ENCODE measurements around the gene POR.

Gene POR

DNA sequence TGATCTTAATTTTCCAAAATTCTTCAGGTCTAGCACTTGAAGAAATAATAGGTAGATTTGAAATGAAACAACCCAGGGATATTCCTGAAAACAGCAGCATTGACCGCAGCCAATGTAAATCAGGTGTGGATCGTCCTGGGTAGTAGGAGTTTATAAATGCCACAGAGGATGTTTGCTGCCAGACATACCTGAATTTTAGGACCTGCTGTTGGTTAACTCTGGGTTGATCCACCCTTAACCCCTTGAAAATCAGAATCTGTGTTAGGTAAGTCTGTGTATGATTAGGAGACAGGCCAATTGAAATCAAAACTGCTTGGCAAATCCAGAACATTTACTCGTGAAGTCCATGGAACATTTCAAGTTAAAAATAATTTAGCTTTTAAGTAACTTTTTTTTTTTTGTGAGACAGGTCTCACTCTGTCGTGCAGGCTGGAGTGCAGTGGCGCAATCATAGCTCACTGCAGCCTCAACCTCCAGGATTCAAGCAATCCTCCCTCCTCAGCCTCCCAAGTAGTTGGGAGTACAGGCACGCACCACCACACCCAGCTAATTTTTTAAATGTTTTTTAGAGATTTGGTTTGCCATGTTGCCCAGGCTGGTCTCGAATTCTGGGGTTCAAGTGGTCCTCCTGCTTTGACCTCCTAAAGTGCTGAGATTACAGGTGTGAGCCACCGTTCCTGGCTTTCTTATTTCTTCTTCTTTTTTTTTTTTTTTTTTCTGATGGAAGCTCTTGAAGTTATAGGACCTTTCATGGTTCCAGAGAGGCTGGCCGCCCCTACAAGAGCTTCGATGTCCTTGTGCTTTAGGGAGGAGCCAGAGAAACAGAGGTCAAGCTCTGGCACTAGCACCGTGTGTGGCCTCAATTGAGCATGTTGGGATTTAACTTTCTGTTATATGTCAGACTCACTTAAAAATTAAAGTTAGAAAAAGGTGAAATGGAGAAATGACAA, 2.0 kb downstream of the POR start:
- DNase-seq: no peak

DNA sequence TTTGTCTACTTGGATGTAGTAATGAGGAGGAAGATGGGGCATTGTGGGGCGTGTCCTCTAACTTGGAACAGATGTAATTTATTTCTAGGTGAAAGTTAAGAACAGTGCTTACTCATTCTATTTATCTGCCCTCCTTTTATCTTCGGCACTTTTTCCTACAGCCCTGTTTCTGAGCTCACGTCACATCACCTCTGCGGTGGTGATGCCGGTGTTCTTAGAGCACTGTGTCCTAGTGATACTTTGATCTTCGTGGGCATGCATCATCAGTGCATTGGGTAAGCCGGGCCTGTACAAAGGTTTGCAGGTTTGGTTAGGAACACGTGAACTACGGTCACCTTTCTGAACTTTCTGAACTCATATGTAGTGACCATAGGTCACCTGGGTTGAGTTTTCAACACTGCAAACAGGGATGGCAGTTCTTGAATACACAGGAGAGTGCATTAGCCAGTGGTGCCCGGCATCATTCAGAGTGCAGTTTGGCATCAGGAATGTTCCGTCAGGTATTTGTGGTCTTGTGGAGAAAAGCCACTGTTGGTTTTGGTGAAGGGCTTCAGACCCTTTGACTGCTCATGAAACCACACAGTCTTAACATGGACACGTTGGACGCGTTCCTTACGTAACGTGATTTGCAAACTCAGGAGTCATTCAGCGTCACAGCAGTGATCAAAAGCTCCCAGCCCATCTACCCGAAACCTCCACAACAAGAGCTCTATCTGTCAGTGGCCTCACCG, 5.6 kb downstream of the POR start:
- DNase-seq: no peak

DNA sequence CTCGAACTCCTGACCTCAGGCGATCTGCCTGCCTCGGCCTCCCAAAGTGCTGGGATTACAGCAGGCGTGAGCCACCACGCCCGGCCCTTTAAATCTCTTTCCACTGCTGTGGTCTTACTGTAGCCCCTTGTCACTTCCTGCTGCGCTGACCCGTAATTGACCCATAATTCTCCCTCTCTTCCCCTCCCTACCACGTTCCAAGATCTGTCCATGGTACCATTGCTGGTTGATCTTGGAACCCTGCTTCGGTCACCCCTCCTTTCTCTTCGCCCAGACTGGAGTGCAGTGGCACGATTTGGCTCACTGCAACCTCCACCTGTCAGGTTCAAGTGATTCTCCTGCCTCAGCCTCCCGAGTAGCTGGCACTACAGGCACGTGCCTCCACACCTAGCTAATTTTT, 6.5 kb downstream of the POR start:
- DNase-seq: no peak

DNA sequence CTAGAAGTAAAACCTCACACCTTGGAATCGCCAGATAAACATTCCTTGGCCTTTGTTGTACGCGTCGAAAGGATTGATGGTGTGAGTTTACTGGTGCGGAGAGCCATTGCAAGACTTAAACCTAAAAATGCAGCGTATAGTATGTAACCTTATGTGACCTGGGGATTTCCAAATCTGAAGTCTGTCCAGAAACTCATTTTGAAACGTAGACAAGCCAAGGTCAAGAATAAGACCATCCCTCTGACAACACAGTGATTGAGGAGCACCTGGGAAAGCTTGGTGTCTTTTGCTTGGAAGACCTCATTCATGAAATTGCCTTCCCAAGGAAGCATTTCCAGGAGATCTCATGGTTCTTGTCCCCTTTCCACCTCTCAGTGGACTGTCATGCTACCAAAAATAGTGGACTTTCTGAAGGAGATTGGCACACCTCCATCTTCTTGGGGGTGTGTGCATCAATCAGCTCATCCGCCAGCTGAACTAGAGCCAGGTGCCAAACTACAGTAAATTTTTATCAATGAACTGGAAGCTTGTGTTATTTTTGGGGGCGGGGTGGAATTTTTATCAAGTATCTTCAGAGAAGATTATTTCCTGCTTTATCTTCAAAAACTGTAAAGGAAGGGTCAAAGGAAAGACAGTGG, 8.1 kb downstream of the POR start:
- no peak for DNase-seq

DNA sequence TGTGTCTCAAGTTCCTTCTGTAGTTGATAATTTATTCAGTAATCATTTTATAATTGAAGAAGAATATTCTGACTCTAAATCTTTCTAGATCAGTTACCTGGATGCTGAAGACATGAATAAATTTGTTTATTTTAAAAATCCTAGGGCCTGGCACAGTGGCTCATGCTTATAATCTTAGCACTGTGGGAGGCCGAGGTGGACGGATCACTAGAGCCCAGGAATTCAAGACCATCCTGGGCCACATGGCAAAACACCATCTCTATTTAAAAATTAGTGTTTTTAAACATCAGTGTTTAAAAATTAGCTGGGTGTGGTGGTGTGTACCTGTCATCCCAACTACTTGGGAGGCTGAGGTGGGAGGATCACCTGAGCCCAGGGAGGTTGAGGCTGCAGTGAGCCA, 9.3 kb downstream of the POR start:
- no peak for DNase-seq

DNA sequence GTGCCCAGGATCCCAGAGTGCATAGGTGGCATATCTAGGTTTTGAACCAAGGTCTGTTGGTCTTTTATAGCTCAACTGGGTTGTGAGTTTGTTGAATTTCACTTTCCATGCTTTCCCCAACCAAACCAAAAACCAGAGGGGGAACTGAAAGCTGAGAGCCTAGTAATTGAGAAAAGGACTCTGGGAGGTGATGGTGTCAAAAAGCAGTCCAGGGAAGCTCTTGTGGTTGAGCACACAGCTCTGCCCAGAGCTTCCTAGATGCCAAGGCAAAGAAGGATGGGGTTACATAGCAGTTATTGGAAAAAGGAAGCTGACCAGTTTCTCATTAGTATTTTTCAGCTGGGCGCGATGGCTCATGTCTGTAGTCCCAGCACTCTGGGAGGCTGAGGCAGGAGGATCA, 9.9 kb downstream of the POR start:
- DNase-seq: peak; percentile 59 to 76 (median 70)

DNA sequence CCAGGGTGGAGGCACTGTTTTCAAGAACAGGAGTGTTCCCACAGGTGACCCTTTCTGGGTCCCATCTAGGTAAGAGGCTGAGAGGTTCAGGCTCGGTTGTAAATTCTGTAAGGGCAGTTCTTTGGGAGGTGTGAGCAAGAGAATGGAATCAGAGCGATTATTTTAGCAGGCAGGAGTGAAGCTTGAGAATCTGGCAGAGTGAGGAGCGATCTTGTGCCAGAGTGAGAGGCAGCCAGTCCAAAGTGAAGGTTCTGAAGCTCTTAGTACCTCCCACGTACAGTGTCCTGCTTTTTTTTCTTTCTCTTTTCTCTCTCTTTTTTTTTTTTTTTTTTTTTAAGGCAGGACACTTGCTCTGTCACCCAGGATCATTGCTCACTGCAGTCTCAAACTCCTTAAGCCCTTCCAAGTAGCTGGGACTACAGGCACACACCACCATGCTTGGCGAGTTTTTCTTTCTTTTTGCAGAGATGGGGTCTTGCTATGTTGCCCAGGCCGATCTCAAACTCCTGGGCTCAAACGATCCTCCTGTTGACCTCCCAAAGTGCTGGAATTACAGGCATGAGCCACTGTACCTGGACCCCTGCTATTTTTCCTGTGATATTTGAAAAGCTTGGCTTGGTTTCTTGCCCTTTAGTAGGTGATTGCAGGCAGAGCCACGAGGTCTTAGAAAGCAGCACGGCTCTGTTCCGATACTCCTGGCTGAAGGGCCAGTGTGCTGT, 10.9 kb downstream of the POR start:
- no peak for DNase-seq

DNA sequence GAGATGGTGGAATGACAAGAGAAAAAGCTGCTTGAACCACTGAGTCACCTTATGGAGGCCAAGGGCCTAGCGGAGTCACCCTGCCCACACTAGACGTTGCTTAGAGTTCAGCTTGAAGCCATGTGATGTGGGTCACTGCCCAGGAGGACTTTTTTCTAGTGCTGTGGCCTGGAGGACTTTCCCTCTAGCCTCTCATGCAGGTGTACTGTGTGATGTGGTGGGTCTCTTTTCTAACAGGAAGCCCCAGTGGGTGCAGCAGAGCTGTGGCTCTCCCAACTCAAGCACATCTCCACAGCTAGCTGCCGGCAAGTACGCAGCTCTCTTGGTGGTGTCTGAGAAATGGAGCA, 13.6 kb downstream of the POR start:
- peak in 1 of 4 experiments; percentile 40 for DNase-seq

DNA sequence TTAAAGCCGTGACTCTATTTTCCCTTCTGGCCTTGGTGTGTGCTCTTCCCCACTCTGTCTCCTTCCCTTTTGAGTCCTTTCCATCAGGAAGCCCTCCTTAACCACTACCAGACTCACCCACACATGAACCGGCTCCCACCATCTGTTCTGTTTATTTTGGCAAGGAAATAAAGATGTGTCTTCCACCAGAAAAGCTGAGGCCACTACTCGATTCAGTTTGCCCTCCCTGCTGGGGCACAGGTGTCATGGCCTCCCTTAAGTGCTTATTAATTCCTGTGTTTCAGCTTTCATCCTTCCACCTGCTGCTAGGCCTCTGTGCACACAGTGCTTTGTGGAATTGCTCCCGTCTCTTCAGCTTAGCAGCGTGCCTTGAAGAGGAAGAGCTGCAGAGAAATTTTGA, 16.7 kb downstream of the POR start:
- no peak for DNase-seq

DNA sequence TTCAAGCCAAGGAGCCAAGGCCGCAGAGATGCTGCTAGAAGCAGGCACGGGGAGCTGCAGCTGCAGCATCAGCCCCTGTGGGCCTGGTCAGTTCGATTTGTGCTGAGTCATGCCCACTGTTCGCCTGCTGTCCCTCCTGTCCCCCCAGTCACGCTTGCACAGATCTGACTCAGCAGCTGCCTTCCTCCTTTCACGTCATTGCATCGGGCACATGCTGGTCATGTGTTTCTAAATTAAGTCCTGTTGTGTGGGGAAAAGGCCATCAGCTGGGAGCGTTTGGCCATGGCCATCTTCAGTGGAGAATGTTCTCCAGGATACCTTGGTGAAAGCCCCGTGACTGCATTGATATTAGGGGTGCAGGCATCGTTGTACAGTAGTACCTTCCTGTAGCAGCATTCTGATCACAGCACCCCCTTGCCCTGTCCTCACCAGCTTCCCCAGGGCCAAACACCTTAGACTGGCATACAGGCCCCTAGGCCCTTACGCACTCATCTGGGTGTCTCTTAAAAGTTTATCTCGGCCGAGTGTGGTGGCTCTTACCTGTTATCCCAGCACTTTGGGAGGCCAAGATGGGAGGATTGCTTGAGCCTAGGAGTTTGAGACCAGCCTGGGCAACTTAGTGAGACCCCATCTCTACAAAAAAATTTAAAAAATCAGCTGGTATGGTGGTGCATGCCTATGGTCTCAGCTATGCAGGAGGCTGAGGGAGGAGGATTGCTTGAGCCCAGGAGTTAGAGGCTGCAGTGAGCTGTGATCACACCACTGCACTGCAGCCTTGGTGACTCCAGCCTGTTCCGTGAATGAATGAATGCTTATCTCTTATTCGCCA, 23.2 kb downstream of the POR start:
- peak; percentile 92 to 97 (median 94) for DNase-seq

DNA sequence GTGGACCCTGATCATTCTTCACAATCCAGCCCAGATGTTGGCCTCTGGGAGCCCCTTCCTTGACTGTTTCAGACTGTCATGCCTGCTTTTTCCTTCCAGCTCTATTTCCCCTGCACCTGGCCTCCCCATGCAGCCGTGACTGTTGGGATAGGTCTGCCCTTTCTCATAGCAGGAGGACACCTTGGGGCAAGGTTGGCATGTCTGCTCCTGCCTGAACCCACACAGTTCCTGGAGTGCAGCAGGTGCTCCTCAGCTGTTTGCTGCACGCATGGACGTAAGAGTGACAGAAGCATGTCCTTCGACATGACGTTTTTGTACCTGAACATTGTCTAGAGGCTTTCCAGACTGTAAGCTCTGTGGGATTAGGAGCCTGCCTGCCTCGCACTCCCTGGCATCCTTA, 24.0 kb downstream of the POR start:
- DNase-seq: no peak

DNA sequence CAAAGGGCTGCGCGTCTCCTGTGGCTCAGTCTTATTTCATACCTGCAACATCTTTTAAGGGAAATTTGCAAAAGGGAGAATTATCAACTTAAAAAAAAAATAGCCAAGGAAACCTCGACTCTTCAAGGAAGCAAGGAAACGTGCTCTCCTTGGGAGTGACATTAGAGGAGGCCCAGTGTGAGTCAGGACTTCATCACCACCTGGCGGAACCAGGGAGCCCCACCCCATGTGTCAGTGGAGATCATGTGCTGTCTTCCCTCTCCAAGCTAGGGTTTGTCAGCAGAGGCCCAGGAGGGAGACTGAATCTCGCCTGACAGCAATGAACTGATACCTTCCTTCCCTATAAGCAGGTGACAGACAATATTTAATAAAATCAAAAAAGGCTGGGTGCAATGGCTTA, 28.9 kb downstream of the POR start:
- DNase-seq: peak; percentile 35 to 52 (median 46)

DNA sequence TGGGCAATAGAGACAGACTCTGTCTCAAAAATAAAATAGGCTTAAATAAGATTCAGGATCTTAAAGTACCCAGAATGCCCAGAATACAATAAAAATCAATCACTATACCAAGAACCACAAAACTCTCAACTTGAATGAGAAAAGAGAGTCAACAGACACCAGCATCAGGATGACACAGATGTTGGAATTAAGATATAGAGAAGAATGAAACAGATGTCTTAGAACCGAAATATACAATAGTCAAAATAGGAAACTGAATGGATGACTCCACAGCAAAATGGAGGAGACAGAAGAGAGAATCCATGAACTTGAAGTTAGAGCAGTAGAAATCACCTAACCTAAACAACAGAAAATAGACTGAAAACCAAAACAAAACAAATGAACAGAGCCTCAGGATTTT, 29.6 kb downstream of the POR start:
- no peak for DNase-seq

DNA sequence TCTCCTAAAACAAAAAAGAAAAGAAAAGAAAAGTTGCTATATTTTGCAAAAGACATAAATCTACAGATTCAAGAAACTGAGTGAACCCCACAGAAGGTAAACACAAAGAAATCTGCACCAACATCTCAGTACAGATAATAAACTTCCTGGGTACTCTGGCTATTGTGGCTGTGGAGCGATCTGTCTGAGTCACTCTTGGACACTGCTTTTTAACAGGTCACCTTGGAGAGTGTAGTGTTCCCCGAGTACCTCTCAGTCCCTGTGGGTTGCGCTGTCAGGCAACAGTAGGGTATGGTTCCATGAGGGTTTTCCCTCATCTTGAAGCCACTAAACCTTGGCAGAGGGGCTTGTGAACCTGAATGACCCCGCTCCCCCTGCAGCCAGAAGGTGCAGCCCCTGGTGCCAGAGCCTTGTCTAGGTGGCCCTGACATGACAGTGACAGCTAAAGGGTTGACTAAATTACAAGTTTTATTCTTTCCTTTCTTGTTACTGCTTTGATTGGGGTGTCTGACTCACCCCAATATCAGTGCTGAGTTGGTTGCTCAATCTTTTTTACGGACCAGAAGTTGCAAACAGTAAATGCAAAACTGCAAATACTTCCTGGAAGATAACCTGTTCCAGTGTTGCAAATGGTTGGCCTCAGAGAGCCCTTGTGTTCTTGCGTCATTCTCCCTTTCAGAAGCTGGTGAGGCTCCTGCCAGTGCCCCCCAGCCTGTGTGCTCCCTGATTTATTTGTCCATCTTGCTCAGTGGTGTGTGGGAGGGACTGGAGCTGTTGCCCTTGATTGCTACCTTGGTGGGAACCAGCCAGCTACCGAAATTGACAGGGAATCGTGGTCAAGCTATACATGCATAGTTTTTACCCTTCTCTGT, 30.6 kb downstream of the POR start:
- DNase-seq: peak; percentile 34 to 64 (median 44)

DNA sequence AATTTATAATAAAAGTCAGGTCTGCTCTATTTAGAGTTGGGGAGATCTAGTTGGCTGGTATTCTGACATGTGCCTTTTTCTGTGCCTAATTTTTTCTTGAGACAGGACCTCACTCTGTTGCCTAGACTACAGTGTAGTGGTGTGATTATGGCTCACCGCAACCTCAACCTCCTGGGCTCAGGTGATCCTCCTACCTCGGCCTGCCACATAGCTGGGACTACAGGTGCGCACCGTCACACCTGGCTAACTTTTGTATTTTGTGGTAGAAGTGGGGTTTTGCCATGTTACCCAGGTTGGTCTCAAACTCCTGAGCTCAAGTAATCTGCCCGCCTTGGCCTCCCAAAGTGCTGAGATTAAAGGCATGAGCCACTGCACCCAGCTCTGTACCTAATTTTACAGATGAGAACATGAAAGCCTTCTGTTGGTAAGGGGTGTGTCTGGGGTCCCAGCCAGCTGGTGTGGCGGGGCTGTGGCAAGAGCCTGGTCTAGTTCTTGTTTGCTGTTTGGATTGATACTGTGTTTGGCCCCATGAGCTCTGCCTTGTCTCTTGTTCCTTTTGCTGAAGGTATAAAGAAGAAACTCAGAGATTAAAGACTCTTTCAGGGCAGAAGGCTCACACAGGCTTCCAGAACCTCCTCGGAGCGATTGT, 31.4 kb downstream of the POR start:
- DNase-seq: no peak

DNA sequence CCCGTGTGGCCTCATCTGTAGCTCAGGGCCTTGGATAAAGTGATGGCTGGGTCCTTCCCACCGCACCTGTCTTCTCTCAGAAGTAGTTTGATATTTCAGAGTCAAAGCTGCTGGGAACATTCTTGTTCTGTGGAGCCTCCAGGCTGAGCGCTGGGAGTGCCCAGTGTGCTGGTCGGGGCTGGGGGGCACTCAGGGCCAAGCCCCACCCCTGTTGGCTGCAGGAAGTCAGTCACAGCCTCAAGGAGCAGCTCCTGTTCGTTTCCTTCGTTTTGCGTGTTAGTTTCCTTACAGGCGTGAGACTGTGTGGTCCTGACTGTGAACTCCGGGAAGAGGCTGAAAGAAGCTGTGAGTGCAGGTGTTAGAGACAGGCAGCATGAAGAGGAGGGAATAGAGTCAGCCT, 33.2 kb downstream of the POR start:
- DNase-seq: no peak

DNA sequence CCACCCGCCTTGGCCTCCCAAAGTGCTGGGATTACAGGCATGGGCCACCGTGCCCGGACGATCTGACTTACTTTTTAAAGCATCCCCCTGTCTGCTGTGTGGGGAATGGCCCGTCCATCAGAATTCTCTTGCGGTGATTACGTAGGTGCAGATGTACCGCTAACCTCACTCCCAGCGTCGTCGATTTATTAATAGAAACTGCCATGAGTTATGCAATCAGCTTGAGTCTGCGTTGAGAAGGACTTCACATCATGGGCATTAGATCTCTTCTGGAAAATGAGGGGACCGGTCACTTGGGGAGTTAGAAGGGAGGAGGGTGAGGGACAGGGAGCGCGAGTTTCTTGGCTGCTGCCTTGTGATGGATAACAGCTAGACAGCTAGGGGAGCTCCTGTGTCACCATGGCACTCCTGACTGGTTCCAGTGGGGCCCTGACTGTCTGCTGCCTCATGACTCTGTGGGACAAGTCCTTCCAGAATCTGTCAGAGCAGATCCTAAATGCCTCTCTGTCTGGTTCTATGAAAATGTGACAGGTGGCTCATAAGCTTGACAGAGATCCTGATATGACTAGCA, 35.2 kb downstream of the POR start:
- DNase-seq: peak; percentile 31 to 57 (median 46)

DNA sequence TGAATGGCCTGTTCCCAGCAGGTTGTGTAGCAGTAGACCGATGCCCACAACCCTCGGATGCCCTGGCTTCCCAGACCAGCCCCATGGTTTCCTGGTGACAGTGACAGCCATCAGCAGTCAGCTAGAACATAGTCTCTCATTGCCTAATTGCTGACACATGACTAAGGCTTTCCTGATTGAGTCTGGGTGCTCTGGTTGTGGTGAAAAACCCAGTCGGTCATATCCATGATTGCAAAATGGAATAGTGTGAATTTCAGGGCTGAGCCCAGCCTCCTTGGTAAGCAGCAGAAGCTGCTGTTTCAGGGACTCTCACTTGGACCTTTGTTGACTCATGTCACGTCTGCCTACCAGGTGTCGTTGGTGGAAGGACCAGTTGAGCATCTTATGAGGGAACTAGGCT, 36.6 kb downstream of the POR start:
- DNase-seq: peak; percentile 87 to 96 (median 90)

DNA sequence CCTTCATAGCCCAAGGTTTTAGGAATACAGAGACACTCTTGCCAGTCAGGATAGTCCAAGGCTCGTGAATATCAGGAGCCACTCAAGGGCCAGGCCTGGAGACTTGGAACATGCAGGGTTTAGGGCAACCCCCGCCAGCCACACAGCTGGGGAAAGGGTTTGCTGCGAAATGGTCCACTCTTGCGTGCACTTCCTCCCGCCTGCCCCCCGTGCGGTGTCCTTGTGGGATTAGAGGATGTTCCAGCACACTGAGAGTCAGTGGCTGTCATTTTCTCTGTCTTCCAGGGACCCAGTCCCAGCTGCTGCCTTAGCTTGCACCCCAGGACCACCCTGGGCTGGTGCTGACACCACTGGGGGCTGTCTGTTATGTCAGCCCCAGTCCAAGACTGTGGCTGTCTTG, 38.5 kb downstream of the POR start:
- peak; percentile 16 to 55 (median 36) for DNase-seq

DNA sequence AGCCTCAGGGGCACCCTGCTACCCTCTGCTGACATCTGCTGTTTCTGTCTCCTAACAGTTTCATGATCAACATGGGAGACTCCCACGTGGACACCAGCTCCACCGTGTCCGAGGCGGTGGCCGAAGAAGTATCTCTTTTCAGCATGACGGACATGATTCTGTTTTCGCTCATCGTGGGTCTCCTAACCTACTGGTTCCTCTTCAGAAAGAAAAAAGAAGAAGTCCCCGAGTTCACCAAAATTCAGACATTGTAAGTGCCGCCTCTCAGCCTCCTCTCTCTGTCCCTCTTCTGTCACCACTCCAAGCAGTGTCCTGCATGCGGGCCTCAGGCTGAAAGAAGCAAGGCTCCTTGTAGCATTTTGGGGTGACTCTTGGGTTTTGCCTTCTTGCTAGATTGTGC, 39.0 kb downstream of the POR start:
- peak; percentile 79 to 89 (median 84) for DNase-seq
